GM19351 (cell line): ENCODE measurements around the gene TMOD4.
"Not testable (repeated sequence)": the region's sequence is repeated elsewhere in the genome, so short reads cannot be mapped to it uniquely, and the experiment has no call there.

Source experiments
- ATAC-seq: cut with Tn5 transposase; IDR thresholded peaks from one replicate; pipeline ENCODE4 v1.9.1; 2021; ENCODE audit warnings: mild to moderate bottlenecking, moderate library complexity; ENCODE audit not compliant: unreplicated experiment

The TMOD4 gene

DNA sequence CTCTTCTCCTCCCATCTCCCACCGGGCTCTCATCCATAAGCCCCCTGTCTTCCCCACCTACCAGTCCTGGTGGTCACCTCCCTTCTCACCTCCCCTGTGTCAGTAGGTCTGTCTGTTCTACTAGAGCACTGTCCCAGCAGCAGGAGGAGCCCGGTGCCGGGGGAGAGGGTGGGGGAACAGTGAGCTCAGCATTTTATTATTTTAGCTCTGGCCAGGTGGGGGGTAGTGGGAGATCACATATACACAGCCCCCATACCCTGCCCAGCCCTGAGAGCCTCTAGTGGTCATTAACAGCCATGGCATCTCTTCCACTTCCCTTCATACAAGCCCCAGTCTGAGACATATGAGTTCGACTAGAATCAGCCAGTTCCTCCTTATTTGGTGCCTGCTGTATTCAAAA, at the start of gene TMOD4:
Gene TMOD4, minus strand, starts transcription at position 119 of the 400 bp plus-strand sequence. CDS start 1,106 bp downstream, outside the sequence.
- ATAC-seq, result no peak

DNA sequence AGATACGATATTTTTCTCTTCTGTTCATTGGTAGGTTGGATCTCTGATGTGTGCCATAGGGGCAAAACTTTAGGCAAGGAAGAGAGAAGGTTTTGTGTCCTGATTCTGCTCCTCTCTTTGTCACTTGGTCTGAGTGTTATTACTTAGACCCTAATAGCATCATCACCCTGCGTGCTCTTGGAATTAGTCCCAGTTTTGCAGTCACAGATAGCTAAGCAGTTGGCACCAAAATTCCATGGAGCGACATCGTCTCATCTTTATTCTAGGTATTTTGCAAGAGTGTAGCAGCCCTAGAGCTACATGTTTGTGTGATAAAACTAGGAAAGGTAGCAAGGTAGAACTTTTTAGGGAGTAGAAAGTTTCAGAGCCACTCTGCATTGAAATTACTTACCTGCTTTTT, 46.3 kb upstream of the TMOD4 start:
- no peak for ATAC-seq

- ATAC-seq, result no peak
Observed at GRCh38 chr1:151221616-151222015, 45.8 kb upstream of the TMOD4 start.

DNA sequence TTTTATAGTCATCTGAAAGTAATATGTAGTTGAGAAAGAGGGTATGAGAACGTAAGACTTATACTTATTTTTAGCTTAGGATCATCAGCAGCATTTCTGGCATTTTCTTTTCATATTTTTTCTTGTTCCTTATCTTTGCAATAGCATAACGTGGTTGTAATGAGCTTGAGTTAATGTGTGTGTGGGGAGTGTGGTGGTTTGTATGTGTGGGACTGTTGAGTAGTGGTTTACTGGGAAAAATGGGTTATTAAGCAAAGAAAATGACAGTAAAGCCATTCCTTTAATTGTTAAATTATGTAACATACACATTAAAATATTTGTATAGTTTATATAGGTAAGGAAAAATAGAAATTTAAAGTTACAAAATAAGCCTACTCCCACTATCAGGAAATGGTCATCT, 37.8 kb upstream of the TMOD4 start:
- no peak for ATAC-seq

- no peak for ATAC-seq
Observed at GRCh38 chr1:151211972-151212705, 36.4 kb upstream of the TMOD4 start.

DNA sequence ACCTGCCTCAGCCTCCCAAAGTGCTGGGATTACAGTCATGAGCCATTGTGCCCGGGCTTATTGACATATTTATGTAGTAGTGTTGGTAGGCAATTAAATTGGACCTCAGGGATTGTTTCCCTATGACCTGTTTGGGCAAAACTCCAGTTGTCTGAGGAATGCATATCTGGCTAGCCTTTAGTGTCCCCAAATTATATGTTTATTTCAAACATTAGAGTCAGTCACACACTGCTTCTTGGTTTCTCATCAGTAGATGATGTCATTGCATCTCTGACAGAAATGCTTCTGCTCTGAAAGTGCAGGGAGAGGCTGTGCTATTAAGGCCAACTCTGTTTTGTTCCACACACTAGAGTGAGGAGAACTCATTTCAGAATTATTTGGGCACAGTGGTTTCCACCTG, 35.0 kb upstream of the TMOD4 start:
- no peak for ATAC-seq

DNA sequence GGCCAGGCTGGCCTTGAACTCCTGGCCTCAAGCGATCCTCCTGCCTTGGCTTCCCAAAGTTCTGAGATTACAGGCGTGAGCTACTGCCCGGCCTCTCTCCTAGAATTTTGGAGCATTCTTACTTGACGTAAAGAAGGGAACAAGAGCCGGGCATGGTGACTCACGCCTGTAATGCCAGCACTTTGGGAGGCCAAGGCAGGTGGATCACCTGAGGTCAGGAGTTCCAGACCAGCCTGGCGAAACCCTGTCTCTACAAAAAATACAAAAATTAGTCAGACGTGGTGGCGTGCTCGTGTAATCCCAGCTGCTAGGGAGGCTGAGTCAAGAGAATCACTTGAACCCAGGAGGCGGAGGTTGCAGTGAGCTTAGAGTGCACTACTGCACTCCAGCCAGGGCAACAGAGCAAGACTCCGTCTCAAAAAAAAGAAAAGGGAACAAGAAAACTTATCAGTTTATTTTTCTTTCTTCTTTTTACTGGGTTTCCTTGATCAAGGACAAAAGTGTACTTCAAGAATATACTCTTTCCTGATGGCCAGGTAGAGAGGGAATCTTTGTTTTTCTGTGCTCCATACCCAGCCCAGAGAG, 29.7 kb upstream of the TMOD4 start:
- not testable (repeated sequence) for ATAC-seq

GRCh38 chr1:151199873-151200581, 24.2 kb upstream of the TMOD4 start:
- no peak for ATAC-seq

GRCh38 chr1:151198254-151199127, 22.7 kb upstream of the TMOD4 start, which contains the start of gene PIP5K1A:
PIP5K1A (plus strand) TSS chr1:151198552; CDS start chr1:151198997, 445 bp downstream.
- ATAC-seq, result peak; percentile 86

- no peak for ATAC-seq
Observed at GRCh38 chr1:151197863-151198253, 22.1 kb upstream of the TMOD4 start.

DNA sequence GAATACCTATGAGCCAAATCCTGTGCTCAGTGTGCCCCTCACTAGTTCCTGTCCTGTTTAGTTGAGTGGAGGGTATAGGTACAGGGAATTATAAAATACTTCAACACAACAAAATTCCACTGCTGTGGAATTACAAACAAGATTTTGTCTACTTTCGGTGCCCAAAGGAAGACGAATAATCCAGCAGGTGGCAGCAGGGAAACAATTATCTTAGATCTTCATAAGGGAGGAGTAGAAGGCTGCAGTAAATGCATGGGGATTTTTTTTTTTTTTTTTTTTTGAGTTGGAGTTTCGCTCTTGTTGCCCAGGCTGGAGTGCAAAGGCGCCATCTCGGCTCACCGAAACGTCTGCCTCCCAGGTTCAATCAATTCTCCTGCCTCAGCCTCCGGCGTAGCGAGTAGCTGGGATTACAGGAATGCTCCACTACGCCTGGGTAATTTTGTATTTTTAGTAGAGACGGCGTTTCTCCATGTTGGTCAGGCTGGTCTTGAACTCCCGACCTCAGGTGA, 20.6 kb upstream of the TMOD4 start:
- ATAC-seq, result no peak

DNA sequence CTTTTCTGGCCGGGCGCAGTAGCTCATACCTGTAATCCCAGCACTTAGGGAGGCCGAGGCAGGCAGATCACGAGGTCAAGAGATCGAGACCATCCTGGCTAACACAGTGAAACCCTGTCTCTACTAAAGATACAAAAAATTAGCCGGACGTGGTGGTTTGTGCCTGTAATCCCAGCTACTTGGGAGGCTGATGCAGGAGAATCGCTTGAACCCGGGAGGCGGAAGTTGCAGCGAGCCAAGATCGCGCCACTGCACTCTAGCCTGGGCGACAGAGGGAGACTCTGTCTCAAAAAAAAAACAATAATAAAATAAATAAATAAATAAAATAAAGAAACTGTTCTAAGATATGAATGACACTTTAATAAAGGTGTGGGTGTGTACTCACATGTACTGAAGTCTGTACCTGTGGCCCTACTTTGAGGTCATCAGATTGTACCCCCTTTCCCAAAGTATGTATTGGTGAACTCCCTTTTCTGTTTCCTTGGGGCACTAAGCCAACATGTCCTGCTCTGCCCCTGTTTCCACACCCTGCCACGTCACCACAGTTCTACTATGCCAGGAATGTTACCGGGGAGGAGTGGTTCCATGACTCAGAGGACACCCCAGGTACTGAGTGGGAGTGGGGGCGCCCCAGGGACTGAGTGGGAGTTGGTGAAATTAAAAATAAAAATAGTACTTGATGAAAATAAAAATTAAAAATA, 19.3 kb upstream of the TMOD4 start:
- not testable (repeated sequence) for ATAC-seq

GRCh38 chr1:151193856-151194255, 18.1 kb upstream of the TMOD4 start:
- no peak for ATAC-seq

DNA sequence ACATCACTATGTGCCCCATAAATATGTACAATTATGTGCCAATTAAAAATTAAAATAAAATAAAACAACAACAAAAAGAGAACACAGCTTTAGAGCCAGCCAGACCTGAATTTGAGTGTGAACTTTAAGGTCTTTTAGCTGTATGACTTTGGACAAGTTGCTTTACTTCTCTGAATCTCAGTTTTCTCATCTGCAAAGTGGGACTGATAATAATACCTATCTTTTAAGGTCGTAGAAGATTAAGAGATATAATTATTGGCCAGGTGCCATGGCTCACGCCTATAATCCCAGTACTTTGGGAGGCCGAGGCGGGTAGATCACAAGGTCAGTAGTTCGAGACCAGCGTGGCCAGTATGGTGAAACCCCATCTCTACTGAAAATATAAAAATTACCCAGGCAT, 17.5 kb upstream of the TMOD4 start:
- no peak for ATAC-seq

- ATAC-seq, result no peak
Observed at GRCh38 chr1:151192047-151192446, 16.3 kb upstream of the TMOD4 start.

DNA sequence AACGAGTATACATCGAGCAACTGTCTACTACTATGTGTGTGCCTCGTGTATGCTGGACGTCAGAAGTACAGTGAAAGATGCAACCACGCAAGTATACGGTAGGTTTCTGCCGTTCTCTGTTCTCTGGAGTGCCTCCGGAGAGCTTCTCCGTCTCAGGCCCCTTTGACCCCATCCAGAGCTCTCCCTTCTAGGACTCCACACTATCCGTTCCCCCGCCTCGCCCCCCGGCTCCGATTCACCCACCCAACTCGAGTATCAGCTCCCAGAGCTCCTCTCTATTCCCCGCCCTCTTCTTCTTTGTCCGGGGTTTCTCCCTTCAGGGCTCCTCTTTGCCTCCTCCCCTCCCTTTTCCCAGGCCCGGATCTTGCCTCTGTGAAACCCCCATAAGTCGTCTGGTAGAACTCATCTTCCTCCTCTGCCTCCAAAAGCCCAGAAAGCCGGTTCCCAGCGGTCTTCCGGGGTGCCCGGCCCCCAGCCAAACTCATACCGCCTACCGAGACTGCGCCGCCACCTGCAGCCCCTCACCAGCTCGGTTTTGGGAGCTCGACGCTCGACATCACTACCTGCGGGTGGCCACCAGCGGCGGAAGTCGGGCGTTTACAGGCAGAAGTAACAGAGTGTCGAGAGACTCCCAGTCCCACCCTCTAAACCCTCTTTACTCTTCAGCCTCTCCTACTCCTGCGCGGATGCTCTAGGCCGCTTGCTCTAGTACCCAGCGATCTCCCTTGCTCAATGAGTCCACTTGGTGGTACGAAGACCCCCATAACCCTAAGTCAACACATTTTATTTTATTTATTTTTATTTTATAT, 14.1 kb upstream of the TMOD4 start, which contains the start of gene VPS72:
Gene VPS72, minus strand, starts transcription at position 561 of the 809 bp plus-strand sequence. Its CDS starts 76 bp downstream, at position 485.
- ATAC-seq, result peak; percentile 83

DNA sequence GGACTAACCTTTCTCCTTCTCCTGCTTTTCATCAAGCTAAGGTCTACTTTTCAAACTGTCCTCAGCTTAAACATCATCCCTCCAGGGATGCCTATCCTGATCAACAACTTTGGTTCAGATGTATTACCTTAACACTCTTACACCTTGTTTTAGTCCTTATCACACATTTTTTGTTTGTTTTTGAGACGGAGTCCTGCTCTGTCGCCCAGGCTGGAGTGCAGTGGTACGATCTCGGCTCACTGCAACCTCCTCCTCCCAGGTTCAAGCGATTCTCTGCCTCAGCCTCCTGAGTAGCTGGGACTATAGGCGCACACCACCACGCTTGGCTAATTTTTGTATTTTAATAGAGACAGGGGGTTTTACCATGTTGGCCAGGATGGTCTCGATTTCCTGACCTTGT, 12.9 kb upstream of the TMOD4 start:
- not testable (repeated sequence) for ATAC-seq

- ATAC-seq, result no peak
Observed at GRCh38 chr1:151187205-151187604, 11.4 kb upstream of the TMOD4 start.

- no peak for ATAC-seq
Observed at GRCh38 chr1:151184211-151184610, 8.4 kb upstream of the TMOD4 start.
